Sigmoid colon (tissue), 4 donors: ENCODE results near the gene LRP6.

ENCODE experiments used
- EP300 ChIP-seq, 4 donors: sonication (generic); formaldehyde crosslinking; IDR thresholded peaks; one replicate each; pipeline ENCODE4 v1.6.1; 2017; ENCODE audit warnings: antibody characterized with exemption in 4 of 4
- POLR2A ChIP-seq, 2 donors: fragments of 450-650 bp; IDR thresholded peaks; one replicate each; pipeline ENCODE4 v1.6.1; 2016; ENCODE audit warnings: antibody characterized with exemption in 2 of 2, mild to moderate bottlenecking in 2 of 2, moderate library complexity in 2 of 2
- POLR2AphosphoS5 ChIP-seq, 4 donors: sonication (generic); formaldehyde crosslinking; IDR thresholded peaks; one replicate each; pipeline ENCODE4 v1.6.1; 2017; ENCODE audit warnings: antibody characterized with exemption in 4 of 4
- TF ChIP-seq, protein P1 (sequence below), 4 experiments: fragments of 450-650 bp in 3 of 4; fragments of 200-600 bp in 1 of 4; IDR thresholded peaks; one replicate each; pipeline ENCODE4 v1.5.1; 2016 to 2019; ENCODE audit warnings: antibody characterized with exemption in 4 of 4, mild to moderate bottlenecking in 3 of 4, moderate library complexity in 2 of 4

DNA sequence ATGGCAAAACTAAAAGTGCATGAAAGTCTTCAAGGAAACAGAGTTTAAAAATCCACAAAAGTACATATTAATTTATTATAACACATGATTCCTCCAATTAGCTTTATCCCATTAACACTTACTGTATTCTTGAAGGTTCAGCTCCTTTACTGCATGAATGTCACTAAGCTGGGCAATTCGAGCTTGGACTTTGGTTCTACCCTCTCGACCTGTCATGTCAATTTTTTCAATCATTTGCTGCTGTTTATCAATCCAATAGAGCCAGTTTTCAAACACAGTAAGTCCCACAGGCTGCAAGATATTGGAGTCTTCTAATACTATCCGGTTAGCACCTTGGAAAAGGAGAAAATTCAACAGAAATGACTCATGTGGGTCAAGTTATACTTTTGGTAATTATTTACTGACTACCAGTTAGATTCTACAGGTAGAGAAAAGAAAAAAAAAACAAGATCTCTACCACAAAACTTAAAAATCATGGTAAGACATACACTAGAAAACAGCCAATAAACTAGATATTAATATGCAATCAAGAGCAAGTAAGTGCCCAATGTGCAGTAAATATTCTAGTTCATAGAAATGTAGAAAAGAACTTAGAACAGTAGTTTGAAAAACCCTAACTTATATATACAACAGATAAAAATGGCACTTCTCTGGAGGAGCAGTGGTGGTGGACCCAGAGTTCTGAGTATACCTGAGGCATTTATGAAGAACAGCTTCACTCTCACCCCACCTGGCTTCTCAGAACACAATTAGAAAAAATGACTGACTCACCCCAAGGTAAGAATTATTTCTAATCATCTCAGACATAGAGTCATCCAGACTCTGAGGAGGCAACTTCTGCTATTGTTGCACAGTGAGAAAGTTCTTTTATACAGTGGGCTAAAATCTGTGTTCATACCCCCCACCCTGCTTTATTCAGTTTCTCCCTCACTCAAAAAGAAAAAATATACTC, 128.4 kb downstream of the LRP6 start:
- TF ChIP-seq, protein P1, sequence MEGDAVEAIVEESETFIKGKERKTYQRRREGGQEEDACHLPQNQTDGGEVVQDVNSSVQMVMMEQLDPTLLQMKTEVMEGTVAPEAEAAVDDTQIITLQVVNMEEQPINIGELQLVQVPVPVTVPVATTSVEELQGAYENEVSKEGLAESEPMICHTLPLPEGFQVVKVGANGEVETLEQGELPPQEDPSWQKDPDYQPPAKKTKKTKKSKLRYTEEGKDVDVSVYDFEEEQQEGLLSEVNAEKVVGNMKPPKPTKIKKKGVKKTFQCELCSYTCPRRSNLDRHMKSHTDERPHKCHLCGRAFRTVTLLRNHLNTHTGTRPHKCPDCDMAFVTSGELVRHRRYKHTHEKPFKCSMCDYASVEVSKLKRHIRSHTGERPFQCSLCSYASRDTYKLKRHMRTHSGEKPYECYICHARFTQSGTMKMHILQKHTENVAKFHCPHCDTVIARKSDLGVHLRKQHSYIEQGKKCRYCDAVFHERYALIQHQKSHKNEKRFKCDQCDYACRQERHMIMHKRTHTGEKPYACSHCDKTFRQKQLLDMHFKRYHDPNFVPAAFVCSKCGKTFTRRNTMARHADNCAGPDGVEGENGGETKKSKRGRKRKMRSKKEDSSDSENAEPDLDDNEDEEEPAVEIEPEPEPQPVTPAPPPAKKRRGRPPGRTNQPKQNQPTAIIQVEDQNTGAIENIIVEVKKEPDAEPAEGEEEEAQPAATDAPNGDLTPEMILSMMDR (IDR thresholded peaks at IDR 0.05) = no peak
- TF ChIP-seq POLR2A (IDR thresholded peaks at IDR 0.05) (no peak), POLR2AphosphoS5 (IDR thresholded peaks at IDR 0.05) (no peak), EP300 (IDR thresholded peaks at IDR 0.05) (no peak)
